Spleen (tissue), 11 donors: ENCODE results near the gene PDE6H. TPM values are rescaled to one million over a fixed set of nuclear protein-coding genes. Genes with fewer than 3 reads are reported as not detected.

ENCODE experiments used
- DNase-seq: peaks from one replicate; pipeline ENCODE4 v3.0.0-alpha.2; 2020
- H3K27ac ChIP-seq, 8 donors: fragments of 200-600 bp; sonication (generic) in 7 of 8; 1 replicate in 4 of 8; 2 replicates in 4 of 8; pipeline versions ENCODE4 v1.5.0 to v1.8.0; 2016 to 2021; ENCODE audit warnings: inconsistent platforms in 4 of 8, mild to moderate bottlenecking in 4 of 8, moderate library complexity in 1 of 8
- H3K27me3 ChIP-seq, 7 donors: fragments of 200-600 bp; sonication (generic) in 6 of 7; replicated peaks in 1 of 7; 1 replicate in 4 of 7; 2 replicates in 3 of 7; pipeline versions ENCODE4 v1.5.0 to v1.8.0; 2016 to 2021; ENCODE audit warnings: inconsistent platforms in 3 of 7, mild to moderate bottlenecking in 1 of 7
- H3K36me3 ChIP-seq, 6 donors: fragments of 200-600 bp; sonication (generic) in 5 of 6; 1 replicate in 4 of 6; 2 replicates in 2 of 6; pipeline versions ENCODE4 v1.5.0 to v1.8.0; 2016 to 2021; ENCODE audit warnings: inconsistent platforms in 2 of 6
- H3K4me1 ChIP-seq, 6 donors: fragments of 200-600 bp; sonication (generic) in 5 of 6; 1 replicate in 3 of 6; 2 replicates in 3 of 6; pipeline versions ENCODE4 v1.5.0 to v1.8.0; 2016 to 2021; ENCODE audit warnings: inconsistent platforms in 3 of 6
- H3K4me3 ChIP-seq, 8 donors: fragments of 200-600 bp; sonication (generic) in 7 of 8; 1 replicate in 4 of 8; 2 replicates in 4 of 8; pipeline versions ENCODE4 v1.5.0 to v1.8.0; 2016 to 2021; ENCODE audit warnings: inconsistent platforms in 4 of 8, mild to moderate bottlenecking in 4 of 8, moderate library complexity in 2 of 8
- H3K9me3 ChIP-seq, 8 donors: fragments of 200-600 bp; sonication (generic) in 7 of 8; 1 replicate in 4 of 8; 2 replicates in 4 of 8; pipeline versions ENCODE4 v1.5.0 to v1.8.0; 2016 to 2021; ENCODE audit warnings: inconsistent platforms in 4 of 8
- POLR2A ChIP-seq, 3 donors: fragments of 450-650 bp; IDR thresholded peaks; one replicate each; pipeline ENCODE4 v1.5.1; 2017; ENCODE audit warnings: antibody characterized with exemption in 3 of 3, mild to moderate bottlenecking in 1 of 3
- POLR2AphosphoS5 ChIP-seq, 3 donors: sonication (generic); formaldehyde crosslinking; IDR thresholded peaks; one replicate each; pipeline ENCODE4 v1.5.1; 2017; ENCODE audit warnings: antibody characterized with exemption in 3 of 3
- WGBS, 5 donors: extraction: QIAGEN DNeasy Blood & Tissue Kit in 3 of 5; methylation state at CpG; one replicate each; pipeline versions ENCODE4 v1.1.5 to v1.1.7; 2013 to 2018; 5-methylcytosine and 5-hydroxymethylcytosine counted together
- intact Hi-C: fragments of 100-400 bp; cut with DNase I; formaldehyde crosslinking; loops from one replicate; pipeline ENCODE4 v1.15.0; 2023; ENCODE audit warnings: low total_unique reads
- polyA plus RNA-seq, 3 donors: library from polyadenylated mRNA; stranded (reverse); fragments of 200-250 nt; gene quantifications; one replicate each; pipeline ENCODE4 v1.2.1, GENCODE V29; 2013
- total RNA-seq, 7 donors: library from RNA; depleted of rRNA in 3 of 7; stranded (reverse); fragments of >200 nt in 3 of 7; fragmentation: NEBNext Ultra II Directional in 4 of 7; extraction: Animal tissue kit (Norgen Biotek cat#: 25700) in 4 of 7; gene quantifications; one replicate each; pipeline versions ENCODE4 v1.1.0 to v1.2.1, GENCODE V29; 2016 to 2021
- TF ChIP-seq, protein P1 (sequence below), 11 experiments: fragments of 200-600 bp in 7 of 11; fragments of 450-650 bp in 4 of 11; sonication (generic) in 4 of 11; IDR thresholded peaks in 8 of 11; conservative IDR thresholded peaks in 3 of 11; 1 replicate in 7 of 11; 2 replicates in 4 of 11; pipeline versions ENCODE4 v1.4.0 to v1.8.0; 2016 to 2021; ENCODE audit warnings: antibody characterized with exemption in 11 of 11, inconsistent platforms in 4 of 11, mild to moderate bottlenecking in 1 of 11
- donor health status: healthy with polysubstance abuse.
- donor health status: DM: no; HTN: no; CAD: no; lungs with moderate emphysema.
- donor health status: DM: no; HTN: no; CAD: no.
- donor health status: Bipolar disorder and iron deficiency.
- donor health status: healthy.
- donor health status: DM: no; HTN: no; CAD: no.
- donor health status: DM: yes; HTN: yes; CAD: no.

The PDE6H gene
- total and polyA plus RNA-seq, 10 donors: 0.37 to 2.6 (median 0.51) TPM; not detected in 7

DNA sequence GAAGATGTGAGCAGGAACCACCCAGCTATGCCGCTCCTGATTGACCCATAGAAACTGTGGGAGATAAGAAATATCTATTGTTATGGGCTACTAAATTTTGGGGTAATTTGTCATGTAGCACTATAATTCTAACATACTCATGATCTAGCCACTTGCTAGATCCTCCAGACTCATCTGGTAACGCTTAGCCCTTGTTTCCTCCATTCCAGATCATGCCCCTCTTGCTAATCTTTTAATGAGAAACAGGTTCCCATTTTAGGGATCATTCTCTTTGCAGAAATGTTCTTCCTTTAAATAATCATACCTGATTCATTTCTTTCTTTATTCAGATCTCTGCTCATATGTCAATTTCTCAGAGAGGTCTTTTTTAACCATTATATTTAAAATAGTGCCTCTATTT lies 7.6 kb upstream of the PDE6H start:
- no peak for DNase-seq
- H3K4me3 ChIP-seq: no peak overlapping the region
- no peaks in the 10 kb centered on the region for H3K9me3 ChIP-seq
- TF ChIP-seq, protein P1, sequence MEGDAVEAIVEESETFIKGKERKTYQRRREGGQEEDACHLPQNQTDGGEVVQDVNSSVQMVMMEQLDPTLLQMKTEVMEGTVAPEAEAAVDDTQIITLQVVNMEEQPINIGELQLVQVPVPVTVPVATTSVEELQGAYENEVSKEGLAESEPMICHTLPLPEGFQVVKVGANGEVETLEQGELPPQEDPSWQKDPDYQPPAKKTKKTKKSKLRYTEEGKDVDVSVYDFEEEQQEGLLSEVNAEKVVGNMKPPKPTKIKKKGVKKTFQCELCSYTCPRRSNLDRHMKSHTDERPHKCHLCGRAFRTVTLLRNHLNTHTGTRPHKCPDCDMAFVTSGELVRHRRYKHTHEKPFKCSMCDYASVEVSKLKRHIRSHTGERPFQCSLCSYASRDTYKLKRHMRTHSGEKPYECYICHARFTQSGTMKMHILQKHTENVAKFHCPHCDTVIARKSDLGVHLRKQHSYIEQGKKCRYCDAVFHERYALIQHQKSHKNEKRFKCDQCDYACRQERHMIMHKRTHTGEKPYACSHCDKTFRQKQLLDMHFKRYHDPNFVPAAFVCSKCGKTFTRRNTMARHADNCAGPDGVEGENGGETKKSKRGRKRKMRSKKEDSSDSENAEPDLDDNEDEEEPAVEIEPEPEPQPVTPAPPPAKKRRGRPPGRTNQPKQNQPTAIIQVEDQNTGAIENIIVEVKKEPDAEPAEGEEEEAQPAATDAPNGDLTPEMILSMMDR (IDR thresholded peaks at IDR 0.05 in 8 of 11, conservative IDR thresholded peaks at IDR 0.05 in 3 of 11): no peak
- TF ChIP-seq POLR2A (IDR thresholded peaks at IDR 0.05): no peak
- TF ChIP-seq POLR2AphosphoS5 (IDR thresholded peaks at IDR 0.05): no peak
- peak overlapping the region in 3 of 8 donors; percentile 90 to 94 (median 93) for H3K27ac ChIP-seq
- peaks cover 4 to 41% (median 25%) of the 10 kb centered on the region in 6 donors for H3K4me1 ChIP-seq
- H3K36me3 ChIP-seq: no peaks in the 10 kb centered on the region
- WGBS, 5 donors: 91 to 96% (median 95%) methylated on average over 2 of the region's 2 CpGs
- no peaks in the 10 kb centered on the region for H3K27me3 ChIP-seq
- intact Hi-C loops: no loop called here

DNA sequence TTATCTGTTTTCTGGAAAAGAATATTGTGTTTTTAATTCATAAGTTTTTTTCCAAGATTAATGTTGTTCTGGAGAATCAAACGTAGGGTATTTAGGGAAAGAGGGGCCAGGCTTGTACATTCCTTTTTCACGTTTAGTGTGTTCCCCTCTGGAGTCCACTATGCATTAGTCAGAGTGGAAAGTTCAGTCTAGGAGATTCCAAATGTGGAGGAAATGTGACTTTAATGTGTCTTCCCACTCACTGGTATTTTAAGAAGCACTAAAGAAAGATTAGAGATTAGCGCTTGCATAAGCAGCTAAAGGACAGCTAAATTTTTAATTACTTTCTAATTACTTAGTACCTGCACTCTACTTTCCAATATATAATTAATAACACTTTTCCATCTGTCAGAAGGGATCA lies 4.4 kb upstream of the PDE6H start:
- intact Hi-C loops: no loop called here
- H3K4me1 ChIP-seq: peaks cover 0 to 15% (median 7%) of the 10 kb centered on the region in 6 donors
- no peak for TF ChIP-seq POLR2A (IDR thresholded peaks at IDR 0.05)
- no peak overlapping the region for H3K27ac ChIP-seq
- DNase-seq: no peak
- WGBS, 5 donors: 84 to 87% (median 85%) methylated on average over 3 of the region's 3 CpGs
- no peaks in the 10 kb centered on the region for H3K9me3 ChIP-seq
- no peaks in the 10 kb centered on the region for H3K27me3 ChIP-seq
- no peaks in the 10 kb centered on the region for H3K36me3 ChIP-seq
- no peak overlapping the region for H3K4me3 ChIP-seq

DNA sequence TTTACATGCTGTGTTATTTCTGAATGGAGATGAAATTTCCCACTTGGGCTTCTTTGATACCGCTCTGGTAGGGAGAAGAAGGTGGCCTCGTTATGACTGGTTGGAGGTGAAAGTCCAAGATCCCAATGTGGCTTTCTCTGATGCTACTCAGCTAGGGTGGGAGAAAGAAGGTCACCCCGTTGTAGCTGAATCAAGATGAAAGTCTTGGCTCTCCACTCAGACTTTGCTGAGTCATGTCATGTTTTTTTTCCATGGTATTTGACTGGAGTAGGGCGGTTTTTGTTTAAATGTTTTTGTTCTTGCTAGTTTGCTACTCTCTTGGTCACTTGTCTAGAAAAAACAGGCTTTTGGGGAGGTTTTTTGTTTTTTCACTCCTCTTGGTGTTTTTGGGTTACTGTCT lies 2.4 kb upstream of the PDE6H start:
- TF ChIP-seq, protein P1 (IDR thresholded peaks at IDR 0.05 in 8 of 11, conservative IDR thresholded peaks at IDR 0.05 in 3 of 11): no peak
- Histone ChIP-seq H3K36me3 (no peaks in the 10 kb centered on the region), H3K9me3 (no peaks in the 10 kb centered on the region), H3K27ac (no peak overlapping the region), H3K4me3 (no peak overlapping the region), H3K4me1 (peaks cover 0 to 22% (median 2%) of the 10 kb centered on the region in 6 donors), H3K27me3 (no peaks in the 10 kb centered on the region)
- intact Hi-C loops: no loop called here
- 57 to 85% (median 72%) methylated on average over 4 of the region's 4 CpGs for WGBS, 5 donors
- DNase-seq: no peak

DNA sequence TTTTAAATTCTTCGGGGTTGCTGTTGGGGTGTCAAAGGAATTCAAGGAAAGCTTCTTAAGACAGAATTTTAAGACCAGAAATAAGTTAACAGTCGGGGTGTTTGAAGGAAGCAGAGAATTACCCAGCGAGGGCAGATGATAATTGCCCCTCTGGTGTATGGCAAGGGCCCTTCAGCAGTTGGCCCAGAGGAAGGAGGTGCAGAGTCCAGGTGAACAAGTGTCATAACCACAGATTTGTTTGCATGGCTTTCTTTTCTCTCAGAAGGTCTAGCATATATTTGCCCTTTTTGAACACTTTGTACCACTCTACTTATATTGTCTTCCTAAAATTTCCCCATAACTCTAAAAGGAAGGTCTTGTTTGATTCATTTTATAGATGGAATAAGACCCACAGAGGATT lies 1.8 kb downstream of the PDE6H start:
- H3K36me3 ChIP-seq: no peaks in the 10 kb centered on the region
- no peak for TF ChIP-seq POLR2A (IDR thresholded peaks at IDR 0.05)
- TF ChIP-seq, protein P1 (IDR thresholded peaks at IDR 0.05 in 8 of 11, conservative IDR thresholded peaks at IDR 0.05 in 3 of 11): no peak
- TF ChIP-seq POLR2AphosphoS5 (IDR thresholded peaks at IDR 0.05): no peak
- WGBS, 5 donors: 82 to 92% (median 87%) methylated on average over 3 of the region's 3 CpGs

DNA sequence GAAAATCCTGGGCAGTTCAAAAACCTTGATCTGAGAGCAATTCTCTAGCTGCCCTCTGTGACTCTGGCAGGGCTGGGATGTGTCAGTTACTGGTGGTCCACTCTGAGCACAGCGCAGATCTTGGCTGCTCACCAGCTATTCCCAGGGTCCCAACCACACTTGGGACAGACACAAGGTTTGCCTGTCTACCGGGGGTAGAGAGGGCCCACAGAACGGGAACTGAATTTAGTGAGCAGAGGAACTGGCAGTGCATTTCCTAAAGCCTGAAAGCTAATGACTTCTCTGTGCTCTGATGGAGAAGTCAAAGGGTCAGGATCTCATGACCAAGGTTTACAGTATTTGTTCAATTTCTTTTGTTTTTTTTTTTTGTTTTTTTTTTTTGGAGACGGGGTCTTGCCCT lies 2.6 kb downstream of the PDE6H start:
- DNase-seq: peak; percentile 62
- H3K4me3 ChIP-seq: no peak overlapping the region
- H3K9me3 ChIP-seq: no peaks in the 10 kb centered on the region
- peaks cover 0 to 59% (median 15%) of the 10 kb centered on the region in 6 donors for H3K4me1 ChIP-seq
- intact Hi-C loops: no loop called here
- H3K27me3 ChIP-seq: no peaks in the 10 kb centered on the region
- 56 to 85% (median 74%) methylated on average over 4 of the region's 4 CpGs for WGBS, 5 donors
- H3K27ac ChIP-seq: peak overlapping the region in 3 of 8 donors; percentile 15 to 51 (median 29)
- TF ChIP-seq POLR2AphosphoS5 (IDR thresholded peaks at IDR 0.05) (no peak), POLR2A (IDR thresholded peaks at IDR 0.05) (no peak)
- TF ChIP-seq, protein P1 (IDR thresholded peaks at IDR 0.05 in 8 of 11, conservative IDR thresholded peaks at IDR 0.05 in 3 of 11): no peak
- no peaks in the 10 kb centered on the region for H3K36me3 ChIP-seq

More for the DNA sequence above, 1.8 kb downstream of the PDE6H start:
- DNase-seq: no peak
- Histone ChIP-seq H3K27ac (no peak overlapping the region), H3K4me1 (peaks cover 0 to 51% (median 7%) of the 10 kb centered on the region in 6 donors), H3K27me3 (no peaks in the 10 kb centered on the region), H3K4me3 (no peak overlapping the region), H3K9me3 (no peaks in the 10 kb centered on the region)
- intact Hi-C loops: no loop called here
